ENCODE measurements around the gene ANKUB1. TPM values are rescaled to one million over a fixed set of nuclear protein-coding genes. Genes with fewer than 3 reads are reported as not detected.

ANKUB1 gene
- total RNA-seq, 1 experiment from 2014 or later, result not detected

- H3K27ac ChIP-seq (ENCODE audit: low read length), result no peak overlapping the region
- H3K27me3 ChIP-seq (ENCODE audit: control insufficient read depth, insufficient read depth, low read length), result no peaks in the 10 kb centered on the region; the same call in 1 of the 2 replicates
- ATAC-seq (no peak), DNase-seq (ENCODE audit: low read depth, low spot score) (no peak)
- H3K9me3 ChIP-seq (ENCODE audit: control insufficient read depth, insufficient read depth, low read depth, low read length), result no peaks in the 10 kb centered on the region
- intact Hi-C loops (cut with micrococcal nuclease; ENCODE audit: unreplicated experiment) (no loop called here), in situ Hi-C loops (cut with HindIII; ENCODE audit: low pct_unique_long_range_greater_than_20kb, low sequenced_read_pairs) (no loop called here)
- no TSS peak for BruUV-seq (replicated peaks)
- no peaks in the 10 kb centered on the region for H3K36me3 ChIP-seq (ENCODE audit: control insufficient read depth, insufficient read depth, low read length)
- H3K4me3 ChIP-seq (ENCODE audit: low read depth in 2 of 2, low read length in 2 of 2), result no peak overlapping the region
- TF ChIP-seq SIN3A (IDR thresholded peaks at IDR 0.05; ENCODE audit: borderline replicate concordance, insufficient read depth, low read depth, low read length), result no peak
- no peak for TF ChIP-seq CTCF (IDR thresholded peaks at IDR 0.05)
- no peak for TF ChIP-seq REST (IDR thresholded peaks at IDR 0.05; ENCODE audit: insufficient read depth in 1 of 2, low read depth in 2 of 2, low read length in 1 of 2)
- TF ChIP-seq POLR2AphosphoS5 (IDR thresholded peaks at IDR 0.05; ENCODE audit: low read depth, low read length), result no peak
- no peak for TF ChIP-seq TCF7L2 (IDR thresholded peaks at IDR 0.05; ENCODE audit: low read depth, low read length)
- ChIA-PET CTCF (interaction anchor here (2.4 kb wide), 1 partner anchor 38 kb away, joined by 13 read pairs; no protein-coding TSS in a partner anchor), POLR2A (no interaction called here)
- no peaks in the 10 kb centered on the region for H3K4me1 ChIP-seq (ENCODE audit: control insufficient read depth, insufficient read depth, low read length)
These were observed 22.1 kb downstream of the ANKUB1 start for GRCh38 chr3:149770246-149770645.

GRCh38 chr3:149768704-149769103 is 23.6 kb downstream of the ANKUB1 start:
- Histone ChIP-seq H3K27me3 (ENCODE audit: control insufficient read depth, insufficient read depth, low read length) (peaks cover 3% of the 10 kb centered on the region; the same call in 1 of the 2 replicates), H3K9me3 (ENCODE audit: control insufficient read depth, insufficient read depth, low read depth, low read length) (no peaks in the 10 kb centered on the region), H3K4me1 (ENCODE audit: control insufficient read depth, insufficient read depth, low read length) (no peaks in the 10 kb centered on the region), H3K27ac (ENCODE audit: low read length) (no peak overlapping the region), H3K4me3 (ENCODE audit: low read depth in 2 of 2, low read length in 2 of 2) (no peak overlapping the region), H3K36me3 (ENCODE audit: control insufficient read depth, insufficient read depth, low read length) (no peaks in the 10 kb centered on the region)
- BruUV-seq (replicated peaks), result no TSS peak
- TF ChIP-seq SIN3A (IDR thresholded peaks at IDR 0.05; ENCODE audit: borderline replicate concordance, insufficient read depth, low read depth, low read length) (no peak), TCF7L2 (IDR thresholded peaks at IDR 0.05; ENCODE audit: low read depth, low read length) (no peak), REST (IDR thresholded peaks at IDR 0.05; ENCODE audit: insufficient read depth in 1 of 2, low read depth in 2 of 2, low read length in 1 of 2) (no peak), CTCF (IDR thresholded peaks at IDR 0.05) (no peak), POLR2AphosphoS5 (IDR thresholded peaks at IDR 0.05; ENCODE audit: low read depth, low read length) (no peak)
- POLR2A ChIA-PET, result no interaction called here
- in situ Hi-C loops (cut with HindIII; ENCODE audit: low pct_unique_long_range_greater_than_20kb, low sequenced_read_pairs), result no loop called here
- CTCF ChIA-PET, result interaction anchor here (0.9 kb wide), 1 partner anchor 39 kb away, joined by 3 read pairs; no protein-coding TSS in a partner anchor
- DNase-seq (ENCODE audit: low read depth, low spot score), result no peak
- intact Hi-C loops (cut with micrococcal nuclease; ENCODE audit: unreplicated experiment), result loop anchor here (5.0 kb wide), 1 partner anchor 39 kb away; no protein-coding TSS in a partner anchor
- no peak for ATAC-seq

Data from Panc1 (cell line).